GM12878 (cell line): Measurements from ENCODE around the gene PCDHA3. TPM values are rescaled to one million over a fixed set of nuclear protein-coding genes. Genes with fewer than 3 reads are reported as not detected.
"Not testable (repeated sequence)": the region's sequence is repeated elsewhere in the genome, so short reads cannot be mapped to it uniquely, and the experiment has no call there.

Source experiments
- ATAC-seq: fragments of 200-7000 bp; cut with Tn5 transposase; 3 replicates; pipeline ENCODE4 v1.9.1; 2020; ENCODE audit warnings: mild to moderate bottlenecking, moderate library complexity
- BruUV-seq: library from RNA; stranded (reverse); fragments of 400-500 nt; replicated peaks from 2 replicates; lab custom pipeline; 2021; lab: Mats Ljungman, UMichigan
- CTCF ChIA-PET: fragments of 300-600 bp; sonication (Branson Sonifier 250); formaldehyde crosslinking; extraction: SDS; loops from one replicate; lab custom pipeline; 2021; ENCODE audit warnings: inconsistent platforms; lab: Yijun Ruan, JAX
- POLR2A ChIA-PET: fragments of 350-600 bp; formaldehyde crosslinking; extraction: SDS; loops from one replicate; lab custom pipeline; 2021; ENCODE audit warnings: inconsistent platforms; lab: Charles Lee
- RAD21 ChIA-PET: fragments of 300-600 bp; sonication (Branson Sonifier 250); formaldehyde crosslinking; loops from one replicate; lab custom pipeline; 2023; ENCODE audit warnings: antibody characterized with exemption; ENCODE audit not compliant: unreplicated experiment; lab: Charles Lee
- SMC1A ChIA-PET: fragments of 300-600 bp; sonication (Branson Sonifier 250); formaldehyde crosslinking; loops from one replicate; lab custom pipeline; 2023; ENCODE audit not compliant: unreplicated experiment, uncharacterized antibody; lab: Charles Lee
- DNase-seq: peaks from one replicate; pipeline ENCODE4 v3.0.0-alpha.2; 2011; ENCODE audit warnings: low read depth, low spot score
- FAIRE-seq: peaks from 3 replicates; lab custom pipeline; 2011; peaks lifted over from hg19 to GRCh38; lab: Jason Lieb, UNC
- H2AFZ ChIP-seq: 2 replicates; pipeline ENCODE4 v1.6.0; 2011; ENCODE audit warnings: low read depth, low read length, control low read depth; ENCODE audit not compliant: control insufficient read depth
- H3K27ac ChIP-seq: 2 replicates; pipeline ENCODE4 v1.5.1; 2011; ENCODE audit warnings: control low read depth; ENCODE audit not compliant: control insufficient read depth, insufficient read depth
- H3K27me3 ChIP-seq, 2 experiments: replicated peaks in 1 of 2; 2 replicates each; pipeline versions ENCODE4 v1.6.0 to v1.6.1; 2011; ENCODE audit warnings: low read length in 1 of 2; ENCODE audit not compliant: control insufficient read depth in 2 of 2, insufficient read depth in 2 of 2
- H3K36me3 ChIP-seq, 2 experiments: 2 replicates each; pipeline ENCODE4 v1.5.1; 2011; ENCODE audit warnings: low read length in 1 of 2; ENCODE audit not compliant: control insufficient read depth in 2 of 2, insufficient read depth in 2 of 2
- H3K4me1 ChIP-seq: 2 replicates; pipeline ENCODE4 v1.6.1; 2011; ENCODE audit warnings: mild to moderate bottlenecking, low read length, moderate library complexity, mixed read lengths; ENCODE audit not compliant: control insufficient read depth, insufficient read depth
- H3K4me2 ChIP-seq: 2 replicates; pipeline ENCODE4 v1.6.0; 2011; ENCODE audit warnings: control low read depth; ENCODE audit not compliant: control insufficient read depth, insufficient read depth
- H3K4me3 ChIP-seq: fragments of 200-600 bp; sonication (generic); 2 replicates; pipeline ENCODE4 v1.5.1; 2016
- H3K79me2 ChIP-seq: 2 replicates; pipeline ENCODE4 v1.6.0; 2011; ENCODE audit warnings: low read length; ENCODE audit not compliant: control insufficient read depth, insufficient read depth
- H3K9ac ChIP-seq: 2 replicates; pipeline ENCODE4 v1.8.0; 2011; ENCODE audit warnings: low read length, control low read depth, mixed read lengths; ENCODE audit not compliant: control insufficient read depth, insufficient read depth
- H3K9me3 ChIP-seq: replicated peaks from 3 replicates; pipeline ENCODE4 v1.5.1; 2011; ENCODE audit warnings: mild to moderate bottlenecking, low read length; ENCODE audit not compliant: control insufficient read depth, insufficient read depth
- H4K20me1 ChIP-seq: 2 replicates; pipeline ENCODE4 v1.6.0; 2011; ENCODE audit not compliant: control insufficient read depth, insufficient read depth
- ASH2L ChIP-seq: fragments of 300-600, 200-600 bp; sonication (generic); IDR thresholded peaks from 2 replicates; pipeline ENCODE4 v1.6.1; 2017; ENCODE audit warnings: low read depth, mild to moderate bottlenecking, borderline replicate concordance
- ATF7 ChIP-seq: fragments of 450-650 bp; IDR thresholded peaks from 2 replicates; pipeline ENCODE4 v1.6.1; 2016; ENCODE audit warnings: low read depth, mild to moderate bottlenecking
- E4F1 ChIP-seq: fragments of 450-650 bp; IDR thresholded peaks from 2 replicates; pipeline ENCODE4 v1.6.1; 2018; ENCODE audit warnings: borderline replicate concordance, mild to moderate bottlenecking; ENCODE audit not compliant: partially characterized antibody
- NFYA ChIP-seq: IDR thresholded peaks from 2 replicates; pipeline ENCODE4 v1.6.1; 2011; ENCODE audit warnings: low read depth, mild to moderate bottlenecking, low read length, improper control_type of control experiment, borderline replicate concordance
- NRF1 ChIP-seq: conservative IDR thresholded peaks from 2 replicates; pipeline ENCODE4 v1.6.1; 2011; ENCODE audit warnings: mild to moderate bottlenecking, low read depth, low read length, improper control_type of control experiment
- RCOR1 ChIP-seq: conservative IDR thresholded peaks from 2 replicates; pipeline ENCODE4 v1.6.1; 2012; ENCODE audit warnings: low read depth, low read length, improper control_type of control experiment
- SUPT20H ChIP-seq: IDR thresholded peaks from 2 replicates; pipeline ENCODE4 v1.6.1; 2011; ENCODE audit warnings: low read depth, mild to moderate bottlenecking, low read length, moderate library complexity, borderline replicate concordance; ENCODE audit not compliant: control insufficient read depth
- TBL1XR1 ChIP-seq: IDR thresholded peaks from 2 replicates; pipeline ENCODE4 v1.6.1; 2012; ENCODE audit warnings: low read depth, low read length, improper control_type of control experiment
- ZBTB4 ChIP-seq: fragments of 450-650 bp; formaldehyde crosslinking; IDR thresholded peaks from 2 replicates; pipeline ENCODE4 v1.4.0; 2022; ENCODE audit warnings: mild to moderate bottlenecking, moderate library complexity
- ZNF274 ChIP-seq: IDR thresholded peaks from one replicate; pipeline ENCODE4 v1.8.0; 2011; ENCODE audit not compliant: insufficient read length, insufficient read depth
- ZNF384 ChIP-seq: IDR thresholded peaks from 2 replicates; pipeline ENCODE4 v1.6.1; 2012; ENCODE audit warnings: low read depth, mild to moderate bottlenecking, low read length, improper control_type of control experiment, borderline replicate concordance
- WGBS: methylation state at CpG from one replicate; pipeline ENCODE4 v1.1.6; 2016; ENCODE audit warnings: low lambda C conversion rate; ENCODE audit not compliant: insufficient replicate concordance, insufficient coverage; ENCODE audit errors: missing lambda C conversion rate; 5-methylcytosine and 5-hydroxymethylcytosine counted together
- in situ Hi-C: fragments of 300-500 bp; cut with MboI; formaldehyde crosslinking; loops from 9 replicates; pipeline ENCODE4 v1.14.3; 2018; ENCODE audit warnings: mixed read lengths
- intact Hi-C: fragments of 100-400 bp; cut with micrococcal nuclease; formaldehyde crosslinking; loops from one replicate; pipeline ENCODE4 v1.14.2; 2022; ENCODE audit not compliant: unreplicated experiment
- polyA plus RNA-seq, 11 experiments: library from polyadenylated mRNA; depleted of rRNA in 4 of 11; unstranded in 6 of 11; stranded (reverse) in 5 of 11; fragments of >200 nt; fragmentation: Nextera tagmentation in 4 of 11; fragmentation: Illumina TruSeq in 1 of 11; extraction: Ambion mirVana in 4 of 11; extraction: Trizol in 1 of 11; gene quantifications; 1 replicate in 1 of 11; 2 replicates in 10 of 11; pipeline versions ENCODE4 v1.2.1 to v1.2.3, GENCODE V29; 2011 to 2016; ENCODE audit warnings: inconsistent platforms in 2 of 11, missing spikeins in 2 of 11, low read depth in 1 of 11
- total RNA-seq, 4 experiments: library from RNA; depleted of rRNA in 3 of 4; stranded (reverse); fragments of >200 nt in 3 of 4; fragmentation: Illumina TruSeq in 1 of 4; extraction: Trizol in 1 of 4; gene quantifications; 2 replicates each; pipeline versions ENCODE4 v1.2.1 to v1.2.3, GENCODE V29; 2013 to 2021

Gene PCDHA3
- total and polyA plus RNA-seq, 10 of the 15 experiments (the other 5 are each of a cell fraction or from before 2014, with no cell fraction given): 0.01 to 0.04 TPM; not detected in 8

- 56% methylated on average over 29 of the region's 29 CpGs for WGBS
- ChIA-PET SMC1A (no interaction called here), RAD21 (no interaction called here), CTCF (interaction anchor here (0.5 to 1.2 kb wide), 2 partner anchors 9 to 31 kb away, joined by 3 to 4 read pairs; partner anchors contain the start of gene PCDHA2), POLR2A (no interaction called here)
- DNase-seq (no peak), ATAC-seq (no peak), FAIRE-seq (no peak)
- H3K9ac ChIP-seq: no peak within 1 kb of the TSS
- TF ChIP-seq ASH2L: no peak
- no peak for TF ChIP-seq ZBTB4 (CRISPR knock-in tag)
- TF ChIP-seq ZNF384: no peak
- no peak for TF ChIP-seq RCOR1
- no peak for TF ChIP-seq SUPT20H
- no peak for TF ChIP-seq TBL1XR1
- no peak for TF ChIP-seq NRF1
- TF ChIP-seq NFYA: no peak
- TF ChIP-seq ATF7: no peak
- TF ChIP-seq E4F1: no peak
- no peak for TF ChIP-seq ZNF274
- H4K20me1 ChIP-seq: no peaks in the 10 kb centered on the region
- intact Hi-C loops (no loop called here), in situ Hi-C loops (no loop called here)
- H3K36me3 ChIP-seq: no peaks in the 10 kb centered on the region
- no TSS peak for BruUV-seq
- H3K4me1 ChIP-seq: no peaks in the 10 kb centered on the region
- H3K9me3 ChIP-seq: peaks cover 6% of the 10 kb centered on the region; the same call in 2 of the 3 replicates
- H3K27ac ChIP-seq: no peak within 1 kb of the TSS
- H2AFZ ChIP-seq: no peak within 1 kb of the TSS
- H3K4me3 ChIP-seq: no peak within 1 kb of the TSS
- H3K27me3 ChIP-seq: no peaks in the 10 kb centered on the region
- H3K79me2 ChIP-seq: no peaks in the 10 kb centered on the region
- H3K4me2 ChIP-seq: no peak within 1 kb of the TSS
These were observed 14.8 kb upstream of the PCDHA3 start, which contains the start of gene PCDHA1 for GRCh38 chr5:140785905-140786686. Gene PCDHA1, plus strand, starts transcription at chr5:140786140.

- BruUV-seq, in situ Hi-C loops, H3K4me2 ChIP-seq, H3K27me3 ChIP-seq, POLR2A ChIA-PET, RAD21 ChIA-PET, DNase-seq, H3K4me3 ChIP-seq, ATAC-seq, H4K20me1 ChIP-seq, FAIRE-seq, SMC1A ChIA-PET, H3K4me1 ChIP-seq, H3K9ac ChIP-seq, H3K27ac ChIP-seq, H3K36me3 ChIP-seq, intact Hi-C loops, H3K9me3 ChIP-seq, H3K79me2 ChIP-seq, CTCF ChIA-PET, H2AFZ ChIP-seq: not testable (repeated sequence)
- 86% methylated on average over 44 of the region's 44 CpGs for WGBS
These were observed 13.4 kb upstream of the PCDHA3 start for GRCh38 chr5:140787422-140787821.
